Stimulated activated CD8-positive, alpha-beta memory T cell treated with anti-CD3 and anti-CD28 coated beads, Interleukin-15, amount 100 ng/mL, for 24 hours (primary cell): ENCODE data around the gene COL2A1.

ENCODE experiments used
- DNase-seq: peaks from one replicate; pipeline ENCODE4 v3.0.0-alpha.2; 2020; ENCODE audit warnings: low read depth

Gene COL2A1

DNA sequence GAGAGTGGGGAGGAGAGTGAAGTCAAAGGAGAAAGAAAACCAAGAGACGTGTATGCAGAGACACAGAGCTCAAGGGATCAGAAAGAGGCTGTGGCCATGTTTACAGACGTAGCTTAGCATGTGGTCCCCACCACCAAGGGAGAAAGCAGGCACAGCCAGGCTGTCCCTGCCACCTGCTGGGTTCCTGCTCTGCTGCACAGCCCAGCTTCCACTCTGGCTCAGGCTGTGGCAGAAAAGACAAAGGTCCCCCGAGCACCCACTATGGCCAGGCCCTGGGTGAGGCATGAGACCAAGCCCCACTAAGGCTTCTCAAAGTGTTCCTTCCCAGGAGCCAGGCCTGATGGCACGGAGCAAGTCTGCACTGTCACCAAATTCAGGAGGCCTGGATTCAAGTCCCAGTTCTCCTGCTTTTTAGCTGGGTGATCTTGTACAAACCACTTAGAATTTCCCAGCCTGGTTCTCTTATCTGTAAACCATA is 25.9 kb upstream of the COL2A1 start:
- DNase-seq, result no peak

DNA sequence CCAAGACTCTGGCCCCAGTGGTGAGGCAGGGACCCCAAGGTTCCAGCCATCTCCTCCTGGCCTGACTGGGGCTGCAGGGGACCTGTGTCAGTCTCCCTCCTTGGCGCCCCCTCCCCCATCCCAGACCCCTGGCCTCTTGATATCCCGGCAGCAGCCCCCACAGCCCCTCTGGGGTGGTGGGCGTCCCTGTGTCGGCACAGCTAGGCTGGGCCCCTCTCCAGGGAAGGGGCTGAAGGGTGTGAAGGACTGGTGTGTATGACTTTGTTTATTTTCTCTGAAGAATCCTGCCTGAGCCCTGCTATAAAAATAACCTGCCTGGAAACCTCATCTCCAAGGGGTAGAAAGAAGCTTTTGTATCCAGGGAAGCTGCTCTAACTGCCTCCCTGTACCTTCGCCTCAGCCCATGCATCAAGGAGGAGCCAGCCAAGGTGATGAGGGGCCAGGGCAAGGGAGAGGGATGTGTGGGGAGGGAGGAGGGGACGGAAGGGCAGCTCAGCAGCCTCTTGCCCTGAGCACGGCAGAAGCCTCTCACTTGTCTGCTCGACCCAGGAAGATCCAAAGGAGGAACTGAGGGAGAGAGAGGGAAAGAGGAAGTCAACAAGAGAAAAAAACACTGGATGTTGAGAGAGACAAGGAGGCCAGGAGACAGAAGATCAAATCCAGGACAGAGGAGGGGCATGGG is 25.4 kb upstream of the COL2A1 start:
- DNase-seq, result no peak

DNA sequence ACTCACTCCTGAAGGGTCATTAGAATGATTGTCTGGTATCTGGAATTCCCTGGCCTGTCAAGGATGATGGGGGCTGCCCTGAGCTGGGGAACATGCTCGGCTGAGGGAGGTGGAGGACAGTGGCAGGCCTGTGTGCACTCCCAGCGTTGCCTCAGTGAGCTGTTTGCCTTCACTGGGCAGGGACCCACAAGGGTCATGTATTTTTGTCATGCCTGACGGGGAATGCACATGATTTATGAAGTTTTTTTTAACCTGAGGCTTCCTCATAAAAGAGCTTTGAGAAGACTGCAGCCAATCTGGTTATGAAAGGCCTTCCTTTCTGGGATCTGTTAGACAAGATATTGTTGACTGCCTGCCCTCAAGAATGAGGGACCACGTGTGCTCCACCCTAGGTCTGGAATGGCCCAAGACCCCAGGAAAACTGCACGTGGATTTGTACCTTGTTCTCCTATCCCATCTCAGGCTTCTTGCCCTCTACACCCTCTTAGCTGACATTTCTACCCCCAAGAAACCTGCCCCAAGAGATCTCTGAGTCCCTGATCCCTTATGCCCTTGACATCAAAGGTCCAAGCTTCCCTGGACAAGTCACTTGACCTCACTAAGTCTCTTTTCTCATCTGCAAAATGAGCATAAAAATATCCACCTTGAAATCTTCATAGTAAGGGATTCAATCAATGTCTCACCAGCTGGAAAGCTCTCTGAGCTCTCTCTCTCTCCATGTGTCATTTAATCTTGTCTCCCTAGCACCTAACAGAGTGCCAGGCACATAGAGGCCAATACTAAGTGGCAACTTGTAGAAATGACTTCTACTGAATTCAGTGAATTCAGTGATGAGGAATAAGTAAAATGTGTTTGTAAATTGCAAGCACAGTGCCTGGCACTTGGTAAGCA is 24.5 kb upstream of the COL2A1 start:
- no peak for DNase-seq

DNA sequence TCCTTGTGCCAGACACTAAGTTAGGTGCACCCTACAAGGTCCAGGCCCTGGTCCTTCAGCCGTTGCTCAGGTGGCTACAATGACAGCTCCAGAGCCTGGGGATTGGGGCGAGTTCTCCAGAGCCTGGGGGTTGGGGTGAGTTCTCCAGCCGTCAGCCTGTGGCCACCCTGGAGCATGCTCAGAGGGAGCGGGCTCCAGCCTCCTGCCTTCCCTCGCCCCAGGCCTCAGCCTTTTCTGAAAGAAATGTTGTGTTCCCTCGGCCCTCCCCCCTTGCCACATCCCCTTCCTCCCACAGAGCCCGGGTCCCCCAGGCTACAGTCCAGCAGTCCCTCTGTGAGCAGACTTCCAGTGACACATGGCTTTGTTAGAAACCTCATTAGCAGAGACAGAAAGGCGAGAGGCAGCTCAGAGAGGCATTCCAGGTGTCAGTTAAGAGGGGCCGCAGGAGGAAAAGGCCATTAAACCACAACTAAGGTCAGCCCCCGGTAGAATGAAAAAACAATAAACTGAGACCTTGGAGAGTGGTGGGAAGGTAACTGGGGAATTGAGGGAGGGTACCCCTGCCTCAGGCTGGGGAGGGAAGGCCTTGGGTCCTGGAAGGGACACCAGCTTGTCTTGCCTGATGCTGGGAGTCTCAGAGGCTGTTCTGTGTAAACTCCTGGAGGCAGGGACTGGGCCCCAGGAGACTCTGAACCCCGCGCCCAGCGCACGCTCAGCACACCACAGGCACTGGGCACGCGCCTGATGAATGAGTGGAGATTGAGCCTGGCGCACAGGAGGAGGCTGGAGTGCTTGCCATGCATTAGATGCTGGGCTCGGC is 23.1 kb upstream of the COL2A1 start:
- DNase-seq, result no peak

DNA sequence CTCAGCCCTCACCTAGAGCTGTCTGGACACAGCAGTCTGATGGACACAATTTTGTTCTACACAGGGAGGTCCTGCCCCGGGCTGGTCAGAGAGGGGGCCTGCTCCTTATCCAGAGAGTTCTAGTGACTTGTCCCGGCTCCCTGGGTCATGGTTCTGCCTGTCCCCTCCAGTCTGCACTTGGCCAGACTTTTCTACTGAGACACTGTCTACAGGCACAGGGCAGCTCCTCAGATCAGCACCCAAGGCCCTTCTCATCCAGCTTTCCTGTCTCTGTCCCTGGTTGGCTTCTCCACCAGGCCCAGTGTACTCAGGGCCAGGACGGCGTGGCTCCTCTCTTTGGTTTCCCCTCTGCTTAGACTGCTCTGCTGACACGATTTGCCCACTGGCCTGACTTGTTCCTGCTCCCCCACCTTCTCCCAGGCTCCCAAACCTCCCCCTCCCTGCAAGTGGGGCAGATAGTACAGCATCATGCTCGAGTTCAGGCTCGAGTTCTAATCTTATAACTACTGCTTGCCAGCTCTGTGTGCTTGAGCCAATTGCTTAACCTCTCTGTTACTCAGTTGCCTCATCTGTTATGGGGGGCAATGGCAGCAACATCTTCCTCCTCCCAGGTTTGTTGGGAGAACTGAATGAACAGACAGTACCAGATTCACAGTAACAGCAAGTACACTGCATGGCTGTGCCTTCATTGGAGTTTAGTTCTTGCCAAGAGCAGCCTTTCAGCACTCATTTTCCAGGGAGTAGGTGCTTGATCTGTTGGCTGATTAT is 22.0 kb upstream of the COL2A1 start:
- no peak for DNase-seq

DNA sequence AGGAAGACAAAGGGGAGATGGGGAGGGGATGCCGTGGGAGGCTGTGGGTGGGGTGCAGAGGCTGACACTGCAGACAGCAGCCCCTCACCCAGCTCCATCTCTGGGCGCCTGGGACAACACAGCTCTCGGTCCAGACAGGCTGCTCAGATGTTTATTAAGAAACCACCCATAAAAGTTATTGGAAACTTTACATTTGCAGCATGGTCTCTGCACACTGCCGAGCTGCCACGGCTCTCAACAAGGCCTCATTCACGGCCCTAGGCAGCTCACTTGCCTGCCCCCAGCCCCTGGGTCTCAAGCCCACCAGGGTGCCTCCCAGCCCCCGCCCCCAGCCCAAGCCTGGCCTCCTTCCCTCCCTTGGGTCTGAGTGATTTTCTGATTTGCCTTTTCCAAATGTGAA is 21.0 kb upstream of the COL2A1 start:
- no peak for DNase-seq

DNA sequence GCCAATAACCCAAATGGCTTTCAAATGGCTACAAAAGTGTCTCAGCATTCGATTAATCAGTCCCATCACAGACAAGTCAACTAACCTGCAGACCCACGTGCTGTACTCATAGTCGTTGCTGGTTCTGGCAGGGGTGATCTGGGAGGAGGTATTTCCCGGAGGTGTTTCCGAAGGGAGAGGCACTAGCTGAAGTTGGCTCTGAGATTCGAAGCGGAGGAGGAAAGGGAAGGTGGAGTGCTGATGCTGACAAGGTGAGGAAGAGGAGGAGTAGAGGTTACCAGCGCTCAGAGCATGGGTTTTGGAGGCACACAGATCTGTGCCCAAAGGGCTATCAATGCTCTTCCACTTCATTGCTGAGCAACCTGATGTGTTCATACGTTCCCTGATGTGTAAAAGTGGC is 20.5 kb upstream of the COL2A1 start:
- DNase-seq, result no peak

DNA sequence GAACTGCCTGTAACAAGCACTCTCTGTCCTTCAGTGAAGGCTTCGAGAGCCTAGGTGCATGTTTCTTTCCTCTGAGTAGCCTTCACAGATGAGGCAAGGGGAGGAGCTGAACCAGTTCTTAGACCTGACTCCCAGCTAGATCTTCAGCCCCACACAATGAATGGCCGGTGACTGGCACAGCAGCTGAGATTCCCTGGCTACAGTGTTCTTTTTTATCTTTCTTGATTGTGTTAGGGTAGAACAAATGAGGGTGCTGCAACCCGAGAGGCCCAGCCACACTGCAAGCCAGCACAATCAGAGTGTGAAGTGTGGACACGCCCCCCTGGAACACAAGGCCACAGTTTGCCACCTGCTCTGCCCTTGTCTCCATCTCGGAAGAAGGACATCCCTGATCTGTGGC is 19.1 kb upstream of the COL2A1 start:
- DNase-seq, result no peak

DNA sequence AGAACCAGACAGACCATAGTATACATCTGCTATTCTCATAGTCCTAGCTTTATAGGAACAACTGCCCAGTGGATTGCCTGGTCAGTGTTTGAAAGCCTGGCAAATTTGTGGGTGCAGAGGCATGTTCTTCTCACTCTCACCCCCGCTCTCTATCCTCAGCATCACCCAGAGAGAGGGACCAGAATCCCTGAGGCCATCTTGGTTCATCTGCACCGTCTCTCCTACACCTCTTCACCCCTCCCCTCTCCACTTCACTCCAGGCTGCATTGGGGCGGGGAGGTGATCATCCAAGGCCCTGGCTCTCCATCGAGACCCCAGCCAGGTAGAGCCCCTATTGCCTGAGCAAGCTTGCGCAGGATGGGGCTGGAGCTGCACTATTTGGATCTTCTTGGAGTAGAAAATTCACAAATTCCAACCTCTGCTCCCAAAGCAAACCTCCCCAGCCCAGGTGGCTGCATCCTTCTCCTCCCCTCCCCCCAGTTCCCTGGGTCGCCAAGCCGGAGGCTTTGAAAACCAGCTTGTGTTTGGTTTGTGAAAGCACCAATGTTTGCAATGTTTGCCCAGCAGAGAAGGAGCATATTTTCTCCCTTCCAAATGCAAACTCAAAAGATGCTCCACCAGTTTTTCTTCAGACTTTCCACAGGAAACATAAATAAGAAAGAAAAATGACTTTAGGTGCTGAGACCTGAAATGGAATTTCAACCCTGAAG is 18.6 kb upstream of the COL2A1 start:
- no peak for DNase-seq

DNA sequence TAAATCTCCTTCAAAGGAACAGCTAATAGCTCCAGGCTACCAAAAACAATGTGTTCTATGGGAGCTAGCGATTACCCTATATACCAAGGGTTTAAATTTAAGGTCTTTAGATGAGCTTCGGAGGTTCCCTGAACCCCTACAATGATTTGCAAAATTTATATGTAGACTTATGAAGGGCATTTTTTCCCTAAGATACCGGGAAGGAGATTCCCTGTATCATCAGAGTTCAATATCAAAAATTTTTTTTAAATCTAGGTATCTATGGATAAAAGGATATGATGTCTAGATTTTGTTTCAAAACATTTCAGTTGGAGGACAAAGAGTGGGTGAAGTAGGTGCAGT is 17.9 kb upstream of the COL2A1 start:
- no peak for DNase-seq

DNA sequence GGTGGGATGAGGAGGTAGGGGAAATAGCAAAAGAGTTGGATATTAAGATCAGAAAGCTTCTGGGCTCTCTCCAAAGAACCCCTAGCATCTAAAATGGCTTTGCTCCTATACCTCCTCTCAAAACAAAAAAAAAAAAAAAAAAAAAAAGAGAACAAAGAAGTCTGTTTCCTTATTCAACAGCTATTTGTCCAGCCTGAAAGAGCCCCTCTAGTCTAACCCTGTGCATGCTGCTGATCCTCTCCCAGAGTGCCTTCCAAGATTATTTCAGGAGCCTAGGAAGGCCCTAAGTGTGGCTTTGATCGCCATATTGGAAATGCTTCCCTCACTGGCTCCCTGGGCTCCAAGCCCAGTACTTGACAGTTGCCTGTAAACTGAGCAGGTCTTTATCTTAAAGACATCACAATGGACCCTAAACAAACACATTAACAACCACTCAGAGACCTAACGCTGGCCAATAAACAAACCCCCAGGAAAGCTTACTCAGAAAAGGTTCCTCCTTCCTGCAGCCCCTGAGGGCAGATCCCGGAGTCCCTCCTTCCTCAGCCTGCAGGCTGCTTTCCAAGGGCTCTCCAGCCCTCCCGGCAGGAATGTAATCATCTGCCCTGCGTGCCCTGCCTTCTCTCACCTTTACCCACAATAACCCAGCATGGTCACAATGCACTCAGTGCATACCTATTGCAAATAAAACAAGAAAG is 17.4 kb upstream of the COL2A1 start:
- no peak for DNase-seq

DNA sequence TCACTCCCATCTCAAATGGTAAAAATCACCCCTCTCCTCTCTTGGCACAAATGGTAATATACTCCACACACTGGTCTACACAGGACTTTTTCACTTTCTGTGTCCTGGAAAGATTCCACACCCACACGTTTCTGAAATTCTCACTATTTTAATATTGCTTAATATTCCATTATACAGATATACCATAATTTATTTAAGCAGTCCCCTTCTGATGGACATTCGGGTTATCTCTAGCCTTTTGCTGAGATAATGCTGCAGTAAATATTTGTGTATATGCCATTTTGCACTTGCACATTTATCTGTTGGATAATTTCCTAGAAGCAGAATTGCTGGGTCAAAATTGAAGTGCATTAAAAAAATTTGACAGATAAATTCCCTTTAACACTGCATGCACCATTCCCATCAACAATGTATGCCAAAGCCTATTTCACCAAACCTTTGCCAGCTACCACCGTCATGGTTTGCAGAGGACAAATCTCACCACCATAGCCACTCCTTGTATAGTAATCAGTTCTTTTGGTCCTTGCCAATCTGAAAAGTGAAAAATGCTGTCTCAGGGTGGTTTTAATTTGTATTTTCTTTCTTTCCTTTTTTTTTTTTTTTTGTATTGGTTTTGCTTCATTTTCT is 15.5 kb upstream of the COL2A1 start:
- DNase-seq, result no peak

DNA sequence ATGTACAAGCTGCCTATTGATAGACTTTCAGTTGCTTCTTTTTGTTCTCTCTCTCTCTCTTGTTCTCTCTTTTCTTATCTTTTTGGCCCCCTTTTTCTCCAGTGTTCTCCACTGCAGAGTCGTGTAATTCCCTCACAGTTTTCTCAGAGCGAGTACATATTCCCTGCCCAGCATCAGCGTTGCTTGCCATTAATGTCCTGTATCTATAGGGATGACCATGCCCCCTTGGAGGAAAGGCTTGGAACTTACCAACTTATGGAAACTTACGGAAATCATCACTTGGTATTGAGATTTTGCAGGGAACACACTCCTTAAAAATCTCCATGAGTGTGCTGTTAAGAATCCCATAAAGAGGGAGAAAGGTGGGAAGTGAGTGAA is 14.3 kb upstream of the COL2A1 start:
- DNase-seq, result no peak

DNA sequence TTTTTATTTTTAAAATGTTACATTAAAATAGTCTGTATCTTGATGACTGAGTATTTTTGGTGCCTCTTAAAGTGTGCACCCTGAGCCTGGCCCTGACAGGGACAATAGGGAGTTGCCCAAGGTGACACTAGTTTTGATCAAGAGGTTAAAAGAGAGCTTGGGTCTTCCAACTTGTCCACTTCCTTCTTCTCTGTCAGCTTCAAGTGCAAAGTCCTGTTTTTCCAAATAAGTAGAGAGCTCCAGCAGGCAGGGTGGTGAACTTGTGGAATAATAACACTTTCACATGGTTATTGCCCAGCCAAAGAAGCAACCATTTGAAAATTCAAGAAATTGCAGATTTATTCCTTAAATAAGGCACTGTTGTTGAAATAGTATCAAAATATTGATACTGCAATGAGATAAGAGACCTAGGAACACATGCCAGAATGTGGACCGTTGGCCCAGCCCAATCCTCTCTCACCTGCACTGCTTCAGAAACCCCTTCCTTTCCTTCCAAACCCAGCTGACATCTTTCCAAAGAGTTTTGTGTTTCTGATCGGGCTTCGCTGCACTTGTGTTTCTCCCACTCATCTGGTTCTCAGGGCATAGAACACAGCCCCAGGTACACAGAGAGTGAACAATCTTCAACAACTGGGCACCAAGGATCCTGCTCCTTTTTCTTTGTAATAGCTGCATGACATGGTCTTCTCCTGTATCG is 13.8 kb upstream of the COL2A1 start:
- no peak for DNase-seq

DNA sequence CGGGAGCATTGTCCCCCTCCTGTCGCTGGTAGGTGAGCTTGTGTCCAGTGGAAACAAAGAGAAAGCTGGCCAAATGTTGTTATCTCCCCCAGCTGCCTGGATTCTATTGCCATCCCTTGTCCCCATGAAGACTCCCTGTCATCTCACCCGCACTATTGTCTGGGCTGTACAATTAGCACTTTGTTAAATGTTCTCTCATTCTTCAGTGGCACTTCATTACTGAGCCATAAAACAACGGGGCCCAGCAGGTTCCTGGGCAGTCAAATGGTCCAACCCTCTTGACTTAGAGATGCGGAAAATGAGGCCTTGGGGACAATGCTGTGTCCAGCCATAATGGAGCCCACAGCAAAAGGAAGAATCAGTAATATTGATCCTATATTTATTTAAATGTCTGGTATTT is 13.2 kb upstream of the COL2A1 start:
- no peak for DNase-seq

DNA sequence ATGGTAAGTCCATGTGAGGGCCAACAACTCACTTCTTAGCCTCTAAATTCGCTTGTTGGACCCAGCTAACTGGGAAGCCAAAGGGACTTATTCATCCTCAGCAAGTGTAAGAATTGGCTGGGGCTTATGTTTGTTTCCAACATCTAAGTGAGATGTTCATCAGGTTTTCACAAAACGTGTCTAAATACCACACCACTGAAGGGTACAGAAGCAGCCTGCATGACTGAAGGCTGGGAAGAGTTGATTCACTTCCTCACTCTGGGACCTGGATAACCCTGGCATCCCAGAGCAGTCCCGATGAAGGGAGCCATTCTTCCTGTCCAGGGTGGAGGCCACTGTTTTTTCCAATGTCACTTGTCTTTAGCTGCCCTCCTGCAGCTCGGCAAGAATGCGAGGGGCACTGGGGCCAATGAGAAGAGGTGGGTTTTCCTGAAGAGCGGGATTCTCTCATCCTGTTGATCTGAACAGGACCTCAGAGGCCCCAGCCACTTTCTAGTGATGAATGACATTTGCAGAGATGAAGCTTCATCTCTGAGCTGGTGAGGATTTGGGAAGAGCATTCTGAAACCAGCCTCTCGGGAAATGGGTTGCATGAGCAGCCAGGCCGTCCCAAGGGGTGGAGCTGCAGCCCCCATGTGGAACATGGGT is 12.2 kb upstream of the COL2A1 start:
- DNase-seq, result no peak

DNA sequence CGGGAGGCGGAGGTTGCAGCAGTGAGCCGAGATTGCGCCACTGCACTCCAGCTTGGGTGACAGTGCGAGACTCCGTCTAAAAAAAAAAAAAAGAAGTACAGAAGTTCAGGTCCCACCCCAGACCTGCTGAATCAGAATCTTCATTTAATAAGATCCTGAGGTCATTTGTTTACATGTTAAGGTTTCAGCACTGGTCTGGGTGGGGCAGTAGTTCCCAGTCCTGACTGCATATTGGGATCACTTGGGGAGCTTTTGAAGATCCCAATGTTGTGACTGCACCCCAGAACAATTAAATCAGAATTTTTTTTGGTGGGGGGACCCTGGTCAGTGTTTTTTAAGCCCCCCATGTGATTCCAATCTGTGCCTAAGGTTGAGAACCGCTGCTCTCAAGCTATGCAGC is 11.7 kb upstream of the COL2A1 start:
- no peak for DNase-seq

DNA sequence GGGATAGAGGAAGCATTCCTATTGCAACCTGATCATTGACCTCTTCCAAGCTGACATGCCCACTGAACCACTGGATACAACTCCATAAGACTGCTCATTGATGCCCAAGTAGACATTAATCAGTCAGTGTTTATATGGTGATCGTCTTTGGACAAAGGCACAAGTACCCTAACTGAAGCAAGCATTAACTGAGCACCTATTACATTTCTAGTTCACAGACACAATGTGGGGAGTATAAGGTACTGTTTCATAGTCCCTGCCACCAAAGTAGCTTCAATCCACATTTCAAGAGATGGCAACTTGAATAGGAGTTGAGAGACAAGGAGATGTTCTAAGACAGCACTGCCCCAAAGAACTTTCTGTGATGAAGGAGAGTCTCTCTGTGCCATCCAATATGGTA is 10.9 kb upstream of the COL2A1 start:
- DNase-seq, result no peak

DNA sequence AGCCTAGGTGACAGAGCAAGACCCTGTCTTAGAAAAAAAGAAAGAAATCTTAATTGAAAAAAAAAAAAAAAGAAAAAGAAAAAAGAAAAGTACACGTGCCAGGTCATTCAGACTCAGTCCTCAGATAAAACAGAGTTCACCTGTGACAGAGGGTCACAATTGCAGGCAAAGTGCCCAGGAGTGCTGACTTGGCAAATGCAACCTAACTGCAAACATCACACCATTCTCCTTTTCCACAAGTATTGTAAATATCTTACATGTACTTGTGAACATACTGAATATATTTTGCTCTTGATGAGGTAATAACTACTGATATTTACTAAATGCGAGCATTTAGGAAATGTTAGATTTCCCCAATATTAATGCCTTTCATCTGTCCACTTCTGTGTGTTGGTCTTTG is 9.0 kb upstream of the COL2A1 start:
- no peak for DNase-seq
